Measurements from ENCODE around the gene SYCE3.
"Not testable (repeated sequence)": the region's sequence is repeated elsewhere in the genome, so short reads cannot be mapped to it uniquely, and the experiment has no call there.

Gene SYCE3

DNA sequence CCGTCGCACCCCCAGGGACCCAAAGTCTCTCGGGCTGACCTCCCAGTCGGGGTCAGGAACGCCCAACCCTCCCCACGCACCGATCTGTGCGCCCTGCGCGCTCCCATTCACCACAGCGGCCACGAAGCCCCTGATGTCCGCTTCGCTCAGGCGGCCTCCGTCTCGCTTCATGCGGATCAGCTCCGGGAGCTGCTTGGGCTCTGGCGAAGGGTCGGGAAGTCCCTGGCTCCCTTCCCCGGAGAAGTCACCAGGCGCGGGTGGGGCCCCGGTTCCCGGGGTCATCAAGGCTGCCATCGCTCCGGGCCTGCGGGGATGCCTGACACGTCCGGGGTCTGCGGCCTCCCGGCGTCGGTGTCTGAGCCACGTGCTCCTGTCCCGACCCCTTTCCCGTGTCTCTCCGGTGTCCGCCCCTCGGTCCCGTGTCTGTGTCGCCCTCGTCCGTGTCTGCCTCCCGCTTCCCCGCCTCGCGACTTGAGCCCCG lies 33.3 kb downstream of the SYCE3 start:
- DNase-seq: no peak

DNA sequence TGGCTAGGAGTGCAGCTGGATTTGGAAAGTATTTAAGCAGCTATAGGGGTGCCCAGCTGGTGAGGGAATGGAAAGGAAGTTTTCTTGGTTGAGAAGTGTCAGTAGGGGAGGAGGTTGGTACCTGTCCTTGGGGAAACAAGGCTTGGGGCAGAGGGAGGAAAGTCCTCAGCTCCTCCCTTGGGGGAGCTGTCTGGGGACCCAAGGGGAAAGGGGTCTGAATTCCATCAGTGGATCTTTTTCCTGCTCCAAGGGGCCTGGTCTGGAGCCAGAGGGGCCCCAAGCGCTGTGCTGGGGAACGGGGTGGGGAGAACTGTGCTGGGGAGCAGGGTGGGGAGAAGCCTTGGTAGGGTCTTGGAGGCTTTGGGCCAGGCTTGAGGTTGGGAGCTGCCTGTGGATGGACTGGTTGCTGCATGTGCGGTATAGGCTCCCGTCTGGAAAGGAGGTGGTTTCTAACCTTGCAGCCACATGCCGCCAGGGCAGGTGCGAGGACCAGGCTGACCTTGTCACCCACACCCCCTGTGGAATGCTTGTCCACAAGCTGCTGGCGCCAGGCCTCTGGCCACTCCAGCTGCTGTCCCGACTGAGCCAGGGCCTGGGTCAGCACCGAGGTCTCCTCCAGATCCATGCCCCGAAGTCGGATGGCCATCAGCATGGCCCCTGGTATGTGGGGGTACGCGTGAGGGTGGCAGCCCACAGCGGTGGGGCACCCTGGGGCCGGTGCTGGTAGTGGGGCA lies 33.9 kb downstream of the SYCE3 start:
- DNase-seq: no peak

DNA sequence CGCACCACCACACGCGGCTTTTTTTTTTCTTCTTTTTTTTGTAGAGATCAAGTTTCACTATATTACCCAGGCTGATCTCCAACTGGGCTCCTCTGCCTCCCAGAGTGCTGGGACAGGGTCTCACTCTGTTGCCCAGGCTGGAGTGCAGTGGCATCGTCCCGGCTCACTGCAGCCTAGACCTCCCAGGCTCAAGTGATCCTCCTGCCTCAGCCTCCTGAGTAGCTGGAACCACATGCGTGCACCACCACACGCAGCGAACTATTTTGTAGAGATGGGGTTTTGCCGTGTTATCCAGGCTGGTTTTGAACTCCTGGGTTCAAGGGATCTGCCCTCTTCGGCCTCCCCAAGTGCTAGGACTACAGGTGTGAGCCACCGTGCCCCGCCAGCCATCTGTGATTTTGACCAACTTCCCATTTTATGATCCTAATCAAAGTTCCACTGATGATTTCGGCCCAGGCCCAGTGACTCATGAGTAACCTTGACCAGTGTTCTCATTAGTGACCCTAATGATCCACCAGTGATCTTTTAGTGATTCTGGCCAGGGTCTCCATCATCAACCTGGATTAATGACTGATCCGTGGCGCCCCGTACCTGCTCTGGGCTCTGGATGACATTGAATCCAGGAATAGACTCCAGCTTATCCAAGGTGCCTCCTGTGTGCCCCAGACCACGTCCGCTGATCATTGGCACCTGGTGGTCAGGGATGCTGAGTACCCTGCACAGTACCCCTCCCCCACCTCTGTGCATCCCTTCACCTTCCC lies 34.6 kb downstream of the SYCE3 start:
- DNase-seq: no peak

DNA sequence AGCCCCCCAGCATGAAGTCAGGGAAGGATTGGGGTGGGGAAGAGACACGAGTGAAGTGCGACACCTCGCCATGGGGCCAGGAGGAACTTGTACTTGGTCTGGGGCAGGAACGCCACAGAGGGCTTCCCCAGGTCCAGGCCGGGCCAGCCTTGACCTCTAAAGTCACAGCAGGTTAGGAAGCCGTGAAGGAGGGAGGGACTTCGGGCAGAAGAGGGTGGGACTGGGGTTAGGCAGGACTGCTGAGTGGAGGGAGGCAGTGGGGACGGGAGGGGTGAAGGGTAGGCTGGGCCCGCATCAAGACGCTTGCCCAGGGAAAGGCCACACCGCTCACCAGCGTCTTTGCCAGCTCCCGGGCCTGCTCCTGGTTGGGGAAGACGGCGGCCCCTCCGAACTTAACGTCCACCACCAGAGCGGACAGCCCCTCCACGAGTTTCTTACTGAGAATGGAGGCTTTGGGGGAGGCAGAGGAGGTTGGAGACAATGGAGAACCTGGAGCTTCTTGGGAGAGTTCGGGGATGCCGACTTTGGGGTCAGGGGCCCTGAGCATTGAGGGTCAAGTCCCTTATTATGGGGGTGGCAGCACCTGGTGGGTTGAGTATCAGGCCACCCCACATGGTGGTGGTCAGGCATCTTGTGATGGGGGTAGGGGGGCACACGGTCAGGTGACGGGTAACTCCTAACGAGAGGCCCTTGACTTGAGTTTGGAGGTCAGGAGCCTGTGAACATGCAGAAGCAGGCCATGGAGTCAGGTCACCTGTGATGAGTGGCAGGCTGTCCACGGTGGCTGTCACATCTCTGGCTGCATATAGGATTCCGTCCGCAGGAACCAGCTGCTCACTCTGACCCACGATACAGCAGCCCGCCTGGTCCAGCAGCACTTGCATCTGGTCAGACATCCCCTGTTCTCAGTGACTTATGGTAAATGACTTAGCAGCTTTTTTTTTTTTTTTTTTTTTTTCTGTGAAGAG lies 35.6 kb downstream of the SYCE3 start:
- DNase-seq: no peak

DNA sequence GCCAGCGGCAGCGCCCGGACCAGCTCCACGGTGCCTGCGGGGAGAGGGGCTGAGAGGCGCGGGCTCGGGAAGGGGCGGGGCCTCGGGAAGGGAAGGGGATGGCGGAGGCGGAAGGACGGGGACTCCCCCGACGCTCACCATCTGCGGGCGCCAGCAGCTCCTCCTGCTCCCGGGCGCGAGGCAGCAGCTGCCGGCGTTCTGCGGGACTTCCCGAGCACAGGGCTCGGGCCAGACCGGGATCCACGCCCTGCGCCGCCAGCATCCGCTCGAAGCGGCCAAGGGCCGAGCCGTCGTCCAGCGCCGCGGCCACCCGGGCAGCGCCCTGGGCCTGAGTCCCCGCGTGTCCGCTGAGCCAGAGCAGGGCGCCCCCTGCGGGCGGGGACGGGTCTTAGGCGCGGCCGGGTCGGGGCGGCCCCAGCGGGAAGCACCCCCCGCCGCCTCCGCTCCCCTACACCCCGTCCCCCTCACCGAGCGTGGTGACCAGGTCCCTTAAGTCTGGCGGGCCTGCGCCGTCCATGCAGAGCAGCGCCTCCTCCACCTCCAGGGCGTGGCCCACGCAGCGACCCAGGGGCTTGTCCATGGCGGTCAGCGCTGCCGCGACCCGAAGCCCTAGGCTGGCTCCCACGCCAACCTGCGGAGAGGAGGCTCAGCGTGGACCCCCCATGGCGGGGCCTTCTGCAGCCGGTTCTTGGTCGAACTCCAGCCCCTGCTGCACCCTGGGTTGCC lies 36.4 kb downstream of the SYCE3 start:
- DNase-seq: peak; percentile 67 to 72 (median 70)

DNA sequence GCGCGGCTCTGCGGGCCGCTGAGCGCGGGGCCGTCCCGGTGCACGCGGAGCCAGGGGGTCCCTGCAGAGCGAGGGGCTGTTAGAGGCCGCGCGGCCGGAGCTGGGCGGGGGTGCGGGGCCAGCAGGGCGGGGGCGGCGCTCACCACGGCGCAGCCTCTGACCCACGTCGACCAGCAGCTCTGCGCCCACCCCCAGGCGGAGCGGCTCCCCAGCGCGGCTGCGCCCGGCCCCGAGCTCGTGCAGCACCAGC lies 36.9 kb downstream of the SYCE3 start:
- DNase-seq: no peak

DNA sequence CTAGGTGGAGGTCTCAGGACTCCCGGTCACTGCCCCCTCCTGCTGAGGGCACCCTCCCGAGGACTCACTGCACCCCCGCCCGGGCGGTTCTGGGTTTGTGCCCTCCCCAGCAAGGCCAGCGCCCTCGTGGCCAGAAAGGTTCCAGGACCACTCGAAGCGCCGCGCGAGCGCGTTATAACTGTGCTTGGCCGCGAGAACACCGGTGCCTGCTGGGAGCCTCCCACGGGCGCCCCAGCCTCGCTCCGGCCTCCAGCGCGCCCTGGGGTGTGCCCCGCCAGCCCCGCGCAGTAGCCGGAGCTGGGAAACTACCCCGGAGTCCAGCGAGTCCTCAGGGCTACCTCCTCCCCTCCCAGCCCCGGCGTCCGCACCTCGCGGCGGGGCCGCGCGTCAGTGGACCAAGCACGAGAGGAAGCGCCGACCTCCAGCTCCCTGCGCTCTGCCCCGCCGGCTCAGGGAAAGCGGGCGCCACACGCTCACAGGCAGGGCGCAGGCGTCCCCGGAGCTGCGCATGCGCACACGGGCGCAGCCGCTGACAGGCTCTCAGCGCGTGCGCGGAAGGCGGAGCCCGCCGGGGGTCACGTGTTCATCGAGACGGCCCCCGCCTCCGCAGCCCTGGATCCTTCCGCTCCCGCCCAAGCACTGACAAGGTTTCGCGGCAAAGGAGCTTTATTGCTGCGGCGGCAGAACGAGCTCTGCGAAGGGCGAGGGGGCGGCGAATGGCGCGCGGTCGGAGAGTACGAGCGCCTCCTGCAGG lies 37.4 kb downstream of the SYCE3 start, which contains the start of gene SCO2:
SCO2 (minus strand) TSS at position 495 of the 754 bp plus-strand sequence. CDS start 1,187 bp downstream, outside the sequence.
- DNase-seq: peak; percentile 94 to 97 (median 96)

DNA sequence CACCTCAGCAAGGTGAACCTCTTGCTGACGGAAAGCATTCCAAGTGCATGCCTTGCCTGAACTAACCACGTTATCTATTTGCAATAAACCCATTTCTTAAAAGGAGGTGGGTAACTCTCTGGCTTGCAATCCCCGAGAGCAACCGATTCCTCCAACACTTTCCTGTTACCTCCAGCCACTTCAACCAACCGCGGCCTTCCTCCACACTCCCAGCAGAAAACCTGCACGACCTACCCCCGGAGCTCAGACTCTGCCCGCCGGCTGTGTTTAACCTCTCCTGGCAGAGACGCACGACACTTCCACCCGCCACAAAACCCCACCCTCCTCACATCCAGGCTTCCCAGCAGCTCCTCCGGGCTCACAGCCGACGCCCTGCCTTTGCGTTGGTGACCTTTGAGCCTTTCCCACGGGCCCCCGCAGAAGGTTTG lies 38.0 kb downstream of the SYCE3 start:
- no peak for DNase-seq

DNA sequence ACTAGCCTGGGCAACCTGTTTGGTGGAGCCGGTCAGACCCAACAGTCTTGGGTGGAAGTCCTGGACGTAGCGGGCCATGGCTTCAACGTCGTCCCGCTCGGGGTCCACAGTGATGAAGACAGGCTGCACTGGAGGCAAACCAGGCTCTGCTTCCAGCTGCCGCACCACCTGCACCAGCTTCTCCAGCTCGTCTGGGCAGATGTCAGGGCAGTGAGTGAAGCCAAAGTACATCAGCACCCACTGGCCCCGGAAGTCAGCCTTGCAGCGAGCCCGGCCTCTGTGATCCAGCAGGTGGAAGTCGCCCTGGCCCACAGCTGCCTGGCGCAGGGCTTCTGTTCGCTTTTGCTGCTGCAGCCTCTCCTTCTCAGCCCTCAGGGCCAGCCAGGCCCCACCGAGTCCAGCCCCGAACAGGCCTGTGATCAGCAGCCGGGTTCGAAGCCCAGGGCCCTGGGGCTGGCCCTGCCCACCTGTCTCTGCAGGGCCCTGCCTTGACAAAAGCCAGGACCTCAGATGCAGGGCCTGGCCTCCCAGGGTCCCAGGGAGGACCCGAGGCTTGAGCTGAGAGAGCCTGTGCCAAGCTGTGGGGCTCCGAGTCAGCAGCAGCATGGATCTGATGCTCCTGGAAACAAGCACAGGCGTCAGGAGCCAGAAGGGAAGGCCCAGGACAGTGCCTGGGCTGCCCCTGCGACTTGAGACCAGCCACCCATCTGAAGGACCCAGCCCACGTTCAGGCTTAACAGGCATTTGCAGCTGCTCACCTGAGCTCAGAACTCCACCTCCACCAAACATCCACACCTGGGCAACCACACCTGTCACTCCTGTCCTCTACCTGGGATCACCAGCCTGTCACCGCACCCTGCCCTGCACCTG lies 38.7 kb downstream of the SYCE3 start:
- DNase-seq: no peak

DNA sequence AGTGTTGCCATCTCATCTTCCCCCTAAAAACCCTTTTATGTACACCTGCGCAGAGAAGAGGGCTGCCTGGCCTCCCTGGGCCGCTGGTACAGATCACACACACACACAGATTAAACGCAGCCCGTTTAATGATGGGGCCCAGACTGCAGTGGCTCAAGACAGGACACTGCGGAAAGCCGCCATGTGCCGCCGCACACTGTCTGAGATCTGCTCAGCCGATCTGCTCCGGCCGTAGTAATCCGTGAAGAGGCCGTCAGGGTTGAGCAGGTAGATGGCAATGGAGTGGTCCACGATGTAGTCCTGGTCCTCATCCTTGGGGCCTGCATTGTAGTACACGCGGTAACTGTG lies 39.3 kb downstream of the SYCE3 start:
- DNase-seq: no peak

DNA sequence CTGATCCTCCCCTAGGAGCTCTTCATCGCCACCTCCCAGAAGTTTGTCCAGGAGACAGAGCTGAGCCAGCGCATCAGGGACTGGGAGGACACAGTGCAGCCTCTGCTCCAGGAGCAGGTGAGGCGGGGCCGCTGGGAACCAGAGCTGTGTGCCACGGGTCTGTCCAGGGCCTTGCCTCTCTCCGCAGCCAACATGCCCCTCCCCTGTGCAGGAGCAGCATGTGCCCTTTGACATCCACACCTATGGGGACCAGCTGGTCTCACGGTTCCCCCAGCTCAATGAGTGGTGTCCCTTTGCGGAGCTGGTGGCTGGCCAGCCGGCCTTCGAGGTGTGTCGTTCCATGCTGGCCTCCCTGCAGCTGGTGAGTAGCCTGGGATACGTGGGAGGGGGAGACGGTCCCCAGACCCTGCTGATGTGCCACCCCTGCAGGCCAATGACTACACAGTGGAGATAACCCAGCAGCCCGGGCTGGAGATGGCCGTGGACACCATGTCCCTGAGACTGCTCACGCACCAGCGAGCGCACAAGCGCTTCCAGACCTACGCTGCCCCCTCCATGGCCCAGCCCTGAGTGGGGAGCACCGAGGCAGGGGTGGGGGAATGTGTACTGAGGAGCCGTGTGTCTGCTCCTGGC lies 39.8 kb downstream of the SYCE3 start:
- no peak for DNase-seq

DNA sequence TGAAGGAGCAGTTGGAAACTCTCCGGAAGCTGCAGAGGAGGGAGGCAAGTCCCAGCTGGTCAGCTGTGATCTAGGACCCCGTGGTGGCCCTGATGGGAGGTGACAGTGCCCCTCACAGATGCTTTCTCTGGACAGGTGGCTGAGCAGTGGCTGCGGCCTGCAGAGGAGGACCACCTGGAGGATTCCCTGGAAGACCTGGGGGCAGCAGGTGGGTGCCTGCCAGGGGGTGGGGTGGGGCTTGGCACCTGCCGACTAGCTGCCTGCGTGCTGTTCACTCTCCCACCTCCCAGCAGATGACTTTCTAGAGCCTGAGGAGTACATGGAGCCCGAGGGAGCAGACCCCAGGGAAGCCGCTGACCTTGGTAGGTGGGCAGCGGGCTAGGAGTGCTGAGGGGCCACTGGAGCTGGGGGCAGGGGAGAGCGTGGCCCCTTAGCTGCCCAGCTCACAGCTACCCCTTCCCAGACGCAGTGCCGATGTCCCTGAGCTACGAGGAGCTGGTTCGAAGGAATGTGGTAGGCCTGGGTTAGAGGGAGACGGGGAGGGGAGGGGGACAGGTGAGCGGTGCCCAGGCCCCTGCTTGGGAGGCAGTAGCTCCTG lies 40.4 kb downstream of the SYCE3 start:
- no peak for DNase-seq

DNA sequence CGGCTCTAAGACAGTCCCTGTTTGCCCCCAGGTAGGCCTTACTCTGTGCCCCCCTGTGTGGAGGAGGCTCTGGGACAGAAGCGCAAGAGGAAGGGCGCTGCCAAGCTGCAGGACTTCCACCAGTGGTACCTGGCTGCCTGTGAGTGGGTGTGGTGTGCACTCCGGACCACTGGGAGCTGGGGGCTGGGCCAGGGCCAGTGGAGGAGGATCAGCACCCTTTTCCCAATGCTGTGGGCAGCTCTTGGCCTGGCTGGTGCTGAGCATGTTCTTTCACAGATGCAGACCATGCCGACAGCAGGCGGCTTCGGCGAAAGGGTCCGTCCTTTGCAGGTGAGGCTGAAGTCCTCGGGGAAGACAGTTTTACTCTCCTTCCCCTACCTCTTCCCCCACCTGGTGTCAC lies 41.0 kb downstream of the SYCE3 start:
- no peak for DNase-seq

DNA sequence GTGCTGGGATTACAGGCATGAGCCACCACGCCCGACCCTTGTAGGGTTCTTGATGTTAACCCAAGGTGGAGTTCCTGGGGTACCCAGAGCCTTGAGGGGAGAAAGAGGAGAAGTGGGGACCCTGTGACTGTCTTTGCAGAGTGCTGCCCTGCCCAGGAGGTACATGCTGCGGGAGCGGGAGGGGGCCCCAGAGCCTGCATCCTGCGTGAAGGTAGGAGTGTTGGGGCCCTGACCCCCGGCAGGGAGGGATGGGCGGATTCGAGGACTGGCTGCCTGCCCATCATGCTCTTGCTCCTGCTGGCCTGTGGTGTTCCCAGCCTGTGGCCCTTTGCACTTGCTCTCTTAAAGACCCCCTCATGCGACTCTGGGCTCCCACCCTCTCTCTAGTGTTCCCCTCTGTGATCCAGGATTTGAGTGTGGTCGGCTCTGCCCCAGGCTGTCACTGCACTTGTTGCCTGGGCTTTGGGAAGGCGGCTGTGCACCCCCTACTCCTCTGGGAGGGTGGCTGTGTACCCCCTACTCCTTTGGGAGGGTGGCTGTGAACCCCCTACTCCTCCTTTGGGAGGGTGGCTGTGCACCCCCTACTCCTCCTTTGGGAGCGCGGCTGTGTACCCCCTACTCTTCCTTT lies 41.8 kb downstream of the SYCE3 start:
- DNase-seq: no peak

DNA sequence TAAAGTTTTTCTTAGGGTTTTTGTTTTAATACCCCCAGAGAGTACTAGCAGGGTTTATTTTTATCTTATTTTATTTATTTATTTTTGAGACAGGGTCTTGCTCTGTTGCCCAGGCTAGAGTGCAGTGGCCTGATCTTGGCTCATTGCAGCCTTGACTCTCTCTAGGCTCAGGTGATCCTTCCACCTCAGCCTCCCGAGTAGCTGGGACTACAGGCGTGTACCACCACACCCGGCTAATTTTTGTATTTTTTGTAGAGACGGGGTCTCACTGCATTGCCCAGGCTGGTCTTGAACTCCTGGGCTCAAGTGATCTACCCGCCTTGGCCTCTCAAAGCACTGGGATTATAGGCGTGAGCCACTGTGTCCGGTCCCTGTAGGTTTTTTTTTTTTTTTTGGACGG lies 42.5 kb downstream of the SYCE3 start:
- DNase-seq: not testable (repeated sequence)

DNA sequence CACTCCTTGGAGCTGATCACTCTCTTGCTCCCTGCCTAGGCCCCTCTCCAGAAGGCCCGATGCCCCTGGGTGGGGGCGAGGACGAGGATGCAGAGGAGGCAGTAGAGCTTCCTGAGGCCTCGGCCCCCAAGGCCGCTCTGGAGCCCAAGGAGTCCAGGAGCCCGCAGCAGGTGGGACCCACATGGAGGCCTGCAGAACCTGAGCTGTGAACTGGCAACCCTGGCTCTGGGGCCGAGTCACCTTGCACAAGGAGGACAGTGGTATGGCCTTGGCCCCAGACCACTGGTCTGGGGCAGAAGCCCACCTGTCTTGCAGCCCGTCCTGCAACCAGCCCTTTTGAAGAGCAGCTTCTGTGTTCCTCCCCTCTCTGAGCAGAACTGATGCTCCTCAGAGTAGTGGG lies 43.6 kb downstream of the SYCE3 start:
- DNase-seq: no peak

DNA sequence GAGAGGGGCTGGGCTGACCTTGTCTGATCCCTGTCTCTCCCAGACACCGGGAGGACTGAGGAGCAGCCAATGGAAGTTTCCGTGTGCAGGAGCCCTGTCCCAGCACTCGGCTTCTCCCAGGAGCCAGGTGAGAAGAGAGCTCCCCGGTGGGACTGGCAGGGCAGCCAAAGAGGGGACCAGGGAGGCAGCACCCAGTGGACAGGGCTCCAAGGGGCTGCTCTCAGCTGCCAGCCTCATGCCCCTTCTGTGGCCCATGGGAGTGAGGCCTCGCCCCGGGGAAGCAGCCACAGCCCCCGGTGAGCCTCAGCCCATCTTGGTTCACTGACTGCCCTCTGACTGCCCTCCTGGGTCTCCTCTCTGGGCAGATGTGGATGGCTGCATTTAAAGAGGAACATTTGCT lies 44.1 kb downstream of the SYCE3 start:
- DNase-seq: no peak

DNA sequence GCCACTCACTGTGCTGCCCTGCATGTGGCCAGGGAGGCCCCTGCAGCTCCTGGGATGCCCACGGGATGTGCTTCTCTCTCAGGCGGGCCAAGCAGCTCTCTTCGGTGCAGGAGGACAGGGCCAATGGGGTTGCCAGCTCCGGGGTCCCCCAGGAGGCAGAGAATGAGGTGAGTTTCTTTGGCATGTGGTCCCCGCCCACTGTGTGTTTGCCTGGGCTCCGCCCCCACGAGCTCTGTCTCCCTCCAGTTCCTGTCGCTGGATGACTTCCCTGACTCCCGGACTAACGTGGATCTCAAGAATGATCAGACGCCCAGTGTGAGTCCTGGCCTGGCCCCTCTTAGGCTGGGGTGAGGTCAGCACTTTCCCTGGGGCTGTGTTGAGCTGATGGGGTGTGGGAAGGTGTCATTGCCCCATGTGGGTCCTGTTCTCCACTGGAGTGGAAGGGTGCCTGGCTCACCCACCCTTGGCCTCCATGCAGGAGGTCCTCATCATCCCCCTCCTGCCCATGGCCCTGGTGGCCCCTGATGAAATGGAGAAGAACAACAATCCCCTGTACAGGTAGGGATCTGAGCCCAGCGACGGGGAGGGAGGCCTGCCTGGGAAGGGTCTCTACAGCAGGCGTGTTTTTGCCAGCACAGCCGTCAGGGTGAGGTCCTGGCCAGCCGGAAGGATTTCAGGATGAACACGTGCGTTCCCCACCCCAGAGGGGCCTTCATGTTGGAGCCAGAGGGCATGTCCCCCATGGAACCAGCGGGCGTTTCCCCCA lies 45.0 kb downstream of the SYCE3 start:
- no peak for DNase-seq

DNA sequence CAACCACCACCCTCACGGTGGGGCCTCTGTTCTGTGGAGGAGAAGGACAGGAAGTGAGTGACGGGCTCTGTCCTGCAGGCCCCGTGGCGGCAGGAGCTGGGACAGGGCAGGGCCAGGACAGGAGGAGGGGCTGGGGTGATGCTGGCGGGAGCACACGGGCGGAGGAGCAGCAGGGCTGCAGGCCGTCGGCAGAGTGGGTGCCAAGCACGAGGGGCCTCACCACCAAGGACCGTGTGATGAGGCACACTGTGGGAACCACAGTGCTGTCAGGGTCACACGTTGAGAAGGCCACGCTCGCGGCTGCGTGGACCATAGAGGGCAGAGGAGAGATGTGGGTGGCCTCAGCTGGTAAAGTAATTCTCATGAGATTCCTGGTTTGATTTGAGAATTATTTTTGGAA lies 45.8 kb downstream of the SYCE3 start:
- DNase-seq: no peak

Measured in activated CD4-positive, CD25-positive, alpha-beta regulatory T cell (primary cell).